Mesenchymal stem cell (in vitro differentiated cells and primary cell): ENCODE data around the gene CCNJL.

Experiments used
- DNase-seq: peaks from one replicate; pipeline ENCODE4 v3.0.0-alpha.2; 2013
- H2AFZ ChIP-seq: one replicate; pipeline ENCODE4 v1.6.1; 2013; ENCODE audit warnings: low read depth, mild to moderate bottlenecking, control low read depth, inconsistent platforms, low read length, moderate library complexity
- H2AK5ac ChIP-seq: 2 replicates; pipeline ENCODE4 v1.6.1; 2013; ENCODE audit warnings: low read length, moderate library complexity, mild to moderate bottlenecking, inconsistent platforms; ENCODE audit not compliant: severe bottlenecking
- H2BK120ac ChIP-seq: one replicate; pipeline ENCODE4 v1.6.1; 2013; ENCODE audit warnings: low read depth, mild to moderate bottlenecking, inconsistent platforms, low read length, moderate library complexity
- H2BK12ac ChIP-seq, 2 experiments: one replicate each; pipeline ENCODE4 v1.6.1; 2013; ENCODE audit warnings: inconsistent platforms in 2 of 2, low read length in 2 of 2, mild to moderate bottlenecking in 2 of 2, moderate library complexity in 2 of 2, control low read depth in 1 of 2
- H2BK15ac ChIP-seq: one replicate; pipeline ENCODE4 v1.6.1; 2013; ENCODE audit warnings: mild to moderate bottlenecking, low read depth, inconsistent platforms; ENCODE audit not compliant: poor library complexity, severe bottlenecking
- H2BK5ac ChIP-seq: 2 replicates; pipeline ENCODE4 v1.6.1; 2013; ENCODE audit warnings: low read depth, mild to moderate bottlenecking, low read length, control low read depth, inconsistent platforms; ENCODE audit not compliant: poor library complexity, severe bottlenecking
- H3K14ac ChIP-seq, 2 experiments: one replicate each; pipeline ENCODE4 v1.6.1; 2013; ENCODE audit warnings: inconsistent platforms in 2 of 2, low read length in 2 of 2, control low read depth in 1 of 2, mild to moderate bottlenecking in 1 of 2, moderate library complexity in 1 of 2
- H3K18ac ChIP-seq, 2 experiments: one replicate each; pipeline ENCODE4 v1.6.1; 2013; ENCODE audit warnings: inconsistent platforms in 2 of 2, low read length in 2 of 2, control low read depth in 1 of 2, low read depth in 1 of 2, mild to moderate bottlenecking in 1 of 2
- H3K23ac ChIP-seq, 2 experiments: one replicate each; pipeline ENCODE4 v1.6.1; 2013; ENCODE audit warnings: inconsistent platforms in 2 of 2, low read length in 2 of 2, mild to moderate bottlenecking in 2 of 2, moderate library complexity in 2 of 2, control low read depth in 1 of 2
- H3K27ac ChIP-seq: 2 replicates; pipeline ENCODE4 v1.5.1; 2013; ENCODE audit warnings: mild to moderate bottlenecking, moderate library complexity, low read length, control low read depth, inconsistent platforms; ENCODE audit not compliant: poor library complexity, severe bottlenecking
- H3K27me3 ChIP-seq, 2 experiments: 2 replicates each; pipeline versions ENCODE4 v1.6.1 to v1.7.0; 2013; ENCODE audit warnings: low read length in 2 of 2, mild to moderate bottlenecking in 2 of 2, moderate library complexity in 2 of 2, control low read depth in 1 of 2, inconsistent platforms in 1 of 2; ENCODE audit not compliant: control insufficient read depth in 1 of 2, insufficient read depth in 1 of 2
- H3K36me3 ChIP-seq, 2 experiments: 2 replicates each; pipeline versions ENCODE4 v1.6.1 to v1.7.0; 2013; ENCODE audit warnings: low read length in 2 of 2, control low read depth in 1 of 2, inconsistent platforms in 1 of 2, low read depth in 1 of 2, mild to moderate bottlenecking in 1 of 2; ENCODE audit not compliant: insufficient read depth in 2 of 2, control insufficient read depth in 1 of 2
- H3K4ac ChIP-seq, 2 experiments: one replicate each; pipeline ENCODE4 v1.6.1; 2013; ENCODE audit warnings: inconsistent platforms in 2 of 2, low read length in 2 of 2, mild to moderate bottlenecking in 2 of 2, moderate library complexity in 2 of 2, control low read depth in 1 of 2, low read depth in 1 of 2
- H3K4me1 ChIP-seq: 2 replicates; pipeline ENCODE4 v1.6.1; 2013; ENCODE audit warnings: low read depth, low read length, control low read depth; ENCODE audit not compliant: control insufficient read depth, insufficient read depth
- H3K4me2 ChIP-seq: 2 replicates; pipeline ENCODE4 v1.6.1; 2013; ENCODE audit warnings: low read length, mild to moderate bottlenecking, inconsistent platforms; ENCODE audit not compliant: poor library complexity, severe bottlenecking
- H3K4me3 ChIP-seq, 2 experiments: 2 replicates each; pipeline versions ENCODE4 v1.5.1 to v1.7.0; 2013; ENCODE audit warnings: low read length in 2 of 2, mild to moderate bottlenecking in 2 of 2, control low read depth in 1 of 2, low read depth in 1 of 2; ENCODE audit not compliant: insufficient read depth in 1 of 2
- H3K79me1 ChIP-seq: replicated peaks from 2 replicates; pipeline ENCODE4 v1.6.1; 2013; ENCODE audit warnings: mild to moderate bottlenecking, control low read depth, low read length, inconsistent platforms; ENCODE audit not compliant: poor library complexity, severe bottlenecking
- H3K9ac ChIP-seq: 2 replicates; pipeline ENCODE4 v1.7.0; 2013; ENCODE audit warnings: mild to moderate bottlenecking, low read length, moderate library complexity
- H3K9me3 ChIP-seq: 2 replicates; pipeline ENCODE4 v1.7.0; 2013; ENCODE audit warnings: mild to moderate bottlenecking, low read length; ENCODE audit not compliant: control insufficient read depth
- H4K8ac ChIP-seq: one replicate; pipeline ENCODE4 v1.6.1; 2013; ENCODE audit warnings: inconsistent platforms, mild to moderate bottlenecking, low read length, moderate library complexity
- H4K91ac ChIP-seq: one replicate; pipeline ENCODE4 v1.6.1; 2013; ENCODE audit warnings: mild to moderate bottlenecking, low read length, inconsistent platforms
- WGBS: methylation state at CpG from one replicate; pipeline ENCODE4 v1.1.7; 2013; ENCODE audit warnings: mixed read lengths; 5-methylcytosine and 5-hydroxymethylcytosine counted together

CCNJL gene

GRCh38 chr5:160230686-160231527 lies 81.5 kb downstream of the CCNJL start:
- Histone ChIP-seq H4K91ac (no peak overlapping the region), H3K27me3 (no peaks in the 10 kb centered on the region), H2BK5ac (no peak overlapping the region), H3K36me3 (no peaks in the 10 kb centered on the region), H3K9ac (peak overlapping the region; percentile 9), H3K79me1 (no peaks in the 10 kb centered on the region), H2BK120ac (no peak overlapping the region), H3K9me3 (no peaks in the 10 kb centered on the region), H3K4me3 (no peak overlapping the region), H3K18ac (no peak overlapping the region), H2AK5ac (no peak overlapping the region), H2BK15ac (no peak overlapping the region), H2AFZ (no peak overlapping the region), H3K4me1 (no peaks in the 10 kb centered on the region), H3K4me2 (no peak overlapping the region), H2BK12ac (no peak overlapping the region), H3K27ac (no peak overlapping the region), H3K14ac (no peak overlapping the region), H4K8ac (no peak overlapping the region), H3K23ac (no peak overlapping the region), H3K4ac (no peak overlapping the region)
- no peak for DNase-seq
- WGBS: 89% methylated on average over 8 of the region's 9 CpGs

GRCh38 chr5:160229190-160229742 lies 83.1 kb downstream of the CCNJL start, which contains the start of gene FABP6:
Gene FABP6, plus strand, starts transcription at chr5:160229506. Its CDS starts 52 bp downstream, at chr5:160229558.
- Histone ChIP-seq H3K79me1 (no peaks in the 10 kb centered on the region), H2BK5ac (no peak within 1 kb of the TSS), H3K36me3 (no peaks in the 10 kb centered on the region), H3K4me3 (no peak within 1 kb of the TSS), H4K91ac (no peak within 1 kb of the TSS), H3K27me3 (no peaks in the 10 kb centered on the region), H2BK12ac (no peak within 1 kb of the TSS), H3K9ac (no peak within 1 kb of the TSS), H3K23ac (no peak within 1 kb of the TSS), H3K9me3 (no peaks in the 10 kb centered on the region), H4K8ac (no peak within 1 kb of the TSS), H3K14ac (no peak within 1 kb of the TSS), H2BK15ac (no peak within 1 kb of the TSS), H3K4ac (no peak within 1 kb of the TSS), H2AFZ (no peak within 1 kb of the TSS), H3K4me2 (no peak within 1 kb of the TSS), H2BK120ac (no peak within 1 kb of the TSS), H3K27ac (no peak within 1 kb of the TSS), H2AK5ac (no peak within 1 kb of the TSS), H3K18ac (no peak within 1 kb of the TSS), H3K4me1 (no peaks in the 10 kb centered on the region)
- WGBS: 92% methylated on average over 4 of the region's 7 CpGs
- no peak for DNase-seq

GRCh38 chr5:160227012-160227411 lies 85.4 kb downstream of the CCNJL start:
- Histone ChIP-seq H3K27me3 (no peaks in the 10 kb centered on the region), H2BK5ac (no peak overlapping the region), H3K36me3 (no peaks in the 10 kb centered on the region), H3K9me3 (no peaks in the 10 kb centered on the region), H2BK12ac (no peak overlapping the region), H3K14ac (no peak overlapping the region), H3K27ac (no peak overlapping the region), H2AFZ (no peak overlapping the region), H3K9ac (no peak overlapping the region), H3K79me1 (no peaks in the 10 kb centered on the region), H2BK120ac (no peak overlapping the region), H2BK15ac (no peak overlapping the region), H3K4me1 (no peaks in the 10 kb centered on the region), H2AK5ac (no peak overlapping the region), H4K91ac (no peak overlapping the region), H3K4ac (no peak overlapping the region), H3K4me3 (no peak overlapping the region), H3K4me2 (no peak overlapping the region), H3K23ac (no peak overlapping the region), H3K18ac (no peak overlapping the region), H4K8ac (no peak overlapping the region)
- 100% methylated on average over 2 of the region's 2 CpGs for WGBS
- no peak for DNase-seq

- no peak overlapping the region for H3K14ac ChIP-seq
- H3K4ac ChIP-seq: no peak overlapping the region
- H3K79me1 ChIP-seq: no peaks in the 10 kb centered on the region
- no peak overlapping the region for H4K8ac ChIP-seq
- no peak overlapping the region for H3K9ac ChIP-seq
- H3K9me3 ChIP-seq: no peaks in the 10 kb centered on the region
- no peak overlapping the region for H2BK15ac ChIP-seq
- no peak overlapping the region for H2AK5ac ChIP-seq
- no peak overlapping the region for H2BK120ac ChIP-seq
- H3K27me3 ChIP-seq: peaks cover 0 to 16% of the 10 kb centered on the region in 2 experiments
- no peak overlapping the region for H3K4me2 ChIP-seq
- H4K91ac ChIP-seq: no peak overlapping the region
- no peak for DNase-seq
- H3K36me3 ChIP-seq: no peaks in the 10 kb centered on the region
- 90% methylated on average over 2 of the region's 3 CpGs for WGBS
- H3K4me1 ChIP-seq: no peaks in the 10 kb centered on the region
- no peak overlapping the region for H3K23ac ChIP-seq
- no peak overlapping the region for H3K27ac ChIP-seq
- H3K18ac ChIP-seq: no peak overlapping the region
- H2BK12ac ChIP-seq: no peak overlapping the region
- H2AFZ ChIP-seq: no peak overlapping the region
- H2BK5ac ChIP-seq: no peak overlapping the region
- no peak overlapping the region for H3K4me3 ChIP-seq
Observed at GRCh38 chr5:160221082-160221481, 91.3 kb downstream of the CCNJL start.
